Measurements from ENCODE around the gene XYLT1.
"Not testable (repeated sequence)": the region's sequence is repeated elsewhere in the genome, so short reads cannot be mapped to it uniquely, and the experiment has no call there.

Gene XYLT1

DNA sequence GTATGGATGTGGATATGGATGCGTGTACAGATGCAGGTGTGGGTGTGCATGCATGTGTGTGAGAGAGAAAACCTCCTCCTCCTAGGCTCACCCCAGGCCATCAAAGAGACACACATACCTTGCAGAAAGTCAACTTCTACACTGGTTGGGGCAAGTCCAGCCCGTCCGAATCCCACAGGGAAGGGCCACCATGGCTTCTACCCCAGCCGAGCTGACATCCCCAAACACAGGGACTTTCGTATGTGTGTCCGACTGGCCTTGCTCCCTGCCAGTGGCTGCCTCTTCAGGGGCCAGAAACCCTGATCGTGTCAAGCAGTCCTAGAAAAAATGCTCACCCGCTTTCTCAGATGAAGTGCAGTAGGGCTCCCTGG is 134.2 kb downstream of the XYLT1 start:
- H3K4me3 ChIP-seq (ENCODE audit: low read length) = no peak overlapping the region
- no peak for DNase-seq (ENCODE audit: low read depth)
- TF ChIP-seq, protein P1, sequence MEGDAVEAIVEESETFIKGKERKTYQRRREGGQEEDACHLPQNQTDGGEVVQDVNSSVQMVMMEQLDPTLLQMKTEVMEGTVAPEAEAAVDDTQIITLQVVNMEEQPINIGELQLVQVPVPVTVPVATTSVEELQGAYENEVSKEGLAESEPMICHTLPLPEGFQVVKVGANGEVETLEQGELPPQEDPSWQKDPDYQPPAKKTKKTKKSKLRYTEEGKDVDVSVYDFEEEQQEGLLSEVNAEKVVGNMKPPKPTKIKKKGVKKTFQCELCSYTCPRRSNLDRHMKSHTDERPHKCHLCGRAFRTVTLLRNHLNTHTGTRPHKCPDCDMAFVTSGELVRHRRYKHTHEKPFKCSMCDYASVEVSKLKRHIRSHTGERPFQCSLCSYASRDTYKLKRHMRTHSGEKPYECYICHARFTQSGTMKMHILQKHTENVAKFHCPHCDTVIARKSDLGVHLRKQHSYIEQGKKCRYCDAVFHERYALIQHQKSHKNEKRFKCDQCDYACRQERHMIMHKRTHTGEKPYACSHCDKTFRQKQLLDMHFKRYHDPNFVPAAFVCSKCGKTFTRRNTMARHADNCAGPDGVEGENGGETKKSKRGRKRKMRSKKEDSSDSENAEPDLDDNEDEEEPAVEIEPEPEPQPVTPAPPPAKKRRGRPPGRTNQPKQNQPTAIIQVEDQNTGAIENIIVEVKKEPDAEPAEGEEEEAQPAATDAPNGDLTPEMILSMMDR (IDR thresholded peaks at IDR 0.05; ENCODE audit: insufficient read depth, low read depth, low read length, missing control alignments) = no peak

DNA sequence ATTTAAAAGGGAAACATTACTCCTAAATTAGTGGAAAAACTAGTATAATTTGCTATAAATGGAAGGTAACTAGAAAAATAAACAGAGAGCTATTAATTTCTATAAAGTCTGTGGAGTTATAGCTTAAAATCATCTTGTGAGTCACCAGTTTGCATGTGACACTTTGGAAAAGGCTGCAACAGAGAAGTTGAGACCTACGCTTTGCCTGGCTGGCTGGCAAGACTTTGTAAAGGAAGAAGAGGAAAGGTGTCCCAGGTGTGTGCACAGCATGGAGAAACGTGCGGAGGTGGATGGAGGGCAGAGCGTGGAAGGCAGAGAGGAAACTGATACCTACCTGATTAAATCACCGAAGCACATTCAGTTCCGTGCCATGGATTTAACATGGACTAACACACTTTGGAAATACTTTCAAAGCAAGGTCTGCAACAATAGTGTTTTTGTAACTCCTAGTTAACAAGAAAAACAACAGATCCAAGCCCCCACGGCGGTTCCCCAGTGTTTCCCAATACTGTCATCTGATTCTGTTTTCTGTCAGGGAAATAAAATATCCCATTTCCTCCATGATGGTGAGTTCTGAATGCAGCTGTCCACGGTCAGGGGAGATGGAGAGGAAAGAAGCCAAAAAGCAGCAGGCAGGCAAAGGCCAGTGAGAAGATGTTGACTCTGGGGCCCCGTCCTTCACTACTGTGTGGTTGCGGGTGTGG is 134.8 kb downstream of the XYLT1 start:
- DNase-seq (ENCODE audit: low read depth) = no peak
- no peak overlapping the region for H3K4me3 ChIP-seq (ENCODE audit: low read length)
- TF ChIP-seq, protein P1 (IDR thresholded peaks at IDR 0.05; ENCODE audit: insufficient read depth, low read depth, low read length, missing control alignments) = no peak

DNA sequence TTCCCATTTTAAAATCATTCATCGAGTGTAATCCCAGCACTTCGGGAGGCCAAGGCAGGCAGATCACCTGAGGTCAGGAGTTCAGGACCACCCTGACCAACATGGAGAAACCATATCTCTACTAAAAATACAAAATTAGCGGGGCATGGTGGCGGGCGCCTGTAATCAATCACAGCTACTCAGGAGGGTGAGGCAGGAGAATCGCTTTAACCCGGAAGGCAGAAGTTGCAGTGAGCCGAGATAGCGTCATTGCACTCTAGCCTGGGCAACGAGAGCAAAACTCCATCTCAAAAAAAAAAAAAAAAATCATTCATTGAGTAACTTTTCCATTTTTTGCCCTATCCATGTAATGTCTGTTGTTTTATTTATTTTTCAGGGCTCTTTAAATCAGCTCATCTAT is 135.4 kb downstream of the XYLT1 start:
- DNase-seq (ENCODE audit: low read depth); H3K4me3 ChIP-seq (ENCODE audit: low read length): not testable (repeated sequence)

DNA sequence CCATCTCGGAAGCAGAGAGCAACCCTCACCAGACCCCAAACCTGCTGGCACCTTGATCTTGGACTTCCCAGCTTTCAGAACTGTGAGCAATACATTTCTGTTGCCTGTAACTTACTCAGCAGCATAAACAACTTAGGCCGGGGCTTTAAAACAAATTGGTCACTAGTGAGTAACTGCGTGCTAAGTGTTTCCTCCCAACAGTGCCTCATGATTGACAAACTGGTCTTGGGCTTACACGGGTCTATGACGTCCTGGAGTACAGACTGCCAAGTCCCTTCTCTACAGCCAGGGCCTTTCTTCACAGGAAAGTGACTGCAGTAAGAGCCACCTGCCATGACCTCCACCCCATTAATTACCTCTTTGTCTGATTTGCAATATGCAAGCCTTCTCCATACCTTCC is 136.7 kb downstream of the XYLT1 start:
- TF ChIP-seq, protein P1 (IDR thresholded peaks at IDR 0.05; ENCODE audit: insufficient read depth, low read depth, low read length, missing control alignments) = no peak
- no peak overlapping the region for H3K4me3 ChIP-seq (ENCODE audit: low read length)
- DNase-seq (ENCODE audit: low read depth) = no peak

DNA sequence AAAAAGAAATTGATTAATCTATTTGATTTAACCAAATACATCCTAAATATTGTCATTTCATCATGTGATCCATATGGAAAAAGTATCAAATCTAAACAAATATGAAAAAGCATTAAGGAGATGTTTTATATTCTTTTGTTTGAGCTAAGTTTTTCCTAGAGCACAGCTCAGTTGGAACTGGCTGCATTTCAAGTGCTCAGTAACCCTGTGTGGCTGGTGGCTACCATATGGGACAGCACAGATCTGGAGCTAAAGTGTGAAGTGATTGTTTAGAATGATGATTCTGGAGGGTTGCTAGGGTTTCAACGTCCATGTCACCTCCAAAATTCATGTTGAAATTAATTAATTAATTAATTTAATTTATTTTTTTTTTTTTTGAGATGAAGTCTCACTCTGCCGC is 137.5 kb downstream of the XYLT1 start:
- H3K4me3 ChIP-seq (ENCODE audit: low read length) = no peak overlapping the region
- TF ChIP-seq, protein P1 (IDR thresholded peaks at IDR 0.05; ENCODE audit: insufficient read depth, low read depth, low read length, missing control alignments) = no peak
- DNase-seq (ENCODE audit: low read depth) = no peak

DNA sequence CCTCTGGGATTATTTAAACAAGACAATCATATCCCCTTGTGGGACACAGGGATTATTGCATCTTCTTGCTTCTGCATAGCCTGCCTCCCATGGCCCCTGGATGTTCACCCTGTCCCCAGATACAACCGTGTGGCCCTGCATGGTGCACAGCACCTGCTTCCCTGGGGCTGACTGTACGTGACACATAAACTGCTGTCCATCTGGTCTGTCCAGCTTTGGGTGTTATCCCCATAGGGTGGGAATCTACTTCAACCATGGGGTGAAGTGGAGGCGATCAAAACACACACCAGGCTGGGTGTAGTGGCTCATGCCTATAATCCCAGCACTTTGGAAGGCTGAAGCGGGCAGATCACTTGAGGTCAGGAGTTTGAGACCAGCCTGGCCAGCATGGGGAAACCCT is 138.8 kb downstream of the XYLT1 start:
- no peak for DNase-seq (ENCODE audit: low read depth)
- TF ChIP-seq, protein P1 (IDR thresholded peaks at IDR 0.05; ENCODE audit: insufficient read depth, low read depth, low read length, missing control alignments) = no peak
- H3K4me3 ChIP-seq (ENCODE audit: low read length) = no peak overlapping the region

DNA sequence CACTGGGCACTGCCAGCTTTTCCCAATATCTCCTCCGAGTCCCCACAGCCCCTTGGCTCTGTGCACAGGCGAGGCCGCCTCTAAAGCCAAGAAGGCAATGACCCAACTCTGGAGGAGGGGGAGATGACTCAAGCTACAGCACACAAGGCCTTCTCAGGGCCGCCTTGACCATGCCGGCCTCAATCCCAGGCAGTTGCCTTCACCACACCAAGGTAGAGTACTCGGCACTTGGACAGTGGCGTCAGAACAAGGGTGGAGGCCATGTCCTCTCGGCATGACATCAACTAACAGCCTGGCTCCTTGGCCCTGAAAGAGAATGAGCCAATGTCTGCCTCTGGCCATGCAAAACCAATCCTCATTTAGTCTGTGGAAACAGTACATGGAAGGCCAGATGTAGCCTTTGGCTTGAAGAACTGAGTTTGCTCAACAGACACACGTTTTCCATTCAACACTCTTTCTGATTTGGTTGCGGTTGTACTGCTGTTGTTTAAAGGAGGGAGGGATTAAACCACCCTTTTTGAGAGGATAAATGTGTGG is 139.6 kb downstream of the XYLT1 start:
- TF ChIP-seq, protein P1 (IDR thresholded peaks at IDR 0.05; ENCODE audit: insufficient read depth, low read depth, low read length, missing control alignments) = no peak
- no peak for DNase-seq (ENCODE audit: low read depth)

More for the DNA sequence above, 139.6 kb downstream of the XYLT1 start:
- no peak overlapping the region for H3K4me3 ChIP-seq (ENCODE audit: low read length)
